Measurements from ENCODE around the gene NOX3. TPM values are rescaled to one million over a fixed set of nuclear protein-coding genes. Genes with fewer than 3 reads are reported as not detected.

Gene NOX3
- total and polyA plus RNA-seq, 2 of the 8 experiments (the other 6 are each of a cell fraction or from before 2014, with no cell fraction given) = not detected

DNA sequence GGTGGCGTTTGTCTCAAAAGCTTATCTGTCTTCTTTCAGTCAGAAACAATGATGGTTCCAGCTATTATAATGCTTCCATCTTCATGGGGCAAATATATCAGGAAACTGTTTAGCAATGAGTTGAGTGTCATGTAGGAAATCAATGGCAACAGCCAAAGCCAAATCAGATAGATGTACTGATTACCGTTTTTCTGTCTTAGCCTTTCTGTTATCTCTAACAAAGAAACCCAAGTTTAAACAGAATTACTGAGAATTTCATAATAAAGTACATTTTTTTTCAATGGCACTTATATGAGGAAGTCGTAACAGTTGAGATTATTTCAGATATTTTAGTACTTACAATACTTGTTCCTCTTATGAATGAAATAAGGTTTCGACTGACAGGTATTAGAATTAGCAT is 1.2 kb downstream of the NOX3 start:
- Histone ChIP-seq H3K27me3 (replicated peaks in 1 of 4; ENCODE audit: control insufficient read depth in 3 of 4, extremely low read depth in 1 of 4, insufficient read depth in 3 of 4, low read length in 3 of 4) (no peaks in the 10 kb centered on the region), H3K9me3 (ENCODE audit: insufficient read depth in 2 of 2, low read depth in 1 of 2, low read length in 1 of 2) (no peaks in the 10 kb centered on the region), H4K5ac (ENCODE audit: insufficient read length, low read depth, low read length) (no peak overlapping the region), H3K18ac (ENCODE audit: extremely low read depth, low read length) (no peak overlapping the region), H3K4ac (replicated peaks; ENCODE audit: insufficient read length, low read depth, low read length) (no peak overlapping the region), H2BK20ac (ENCODE audit: low read length) (no peak overlapping the region), H3K4me3 (ENCODE audit: extremely low read depth in 1 of 4, insufficient read depth in 2 of 4, low read depth in 3 of 4, low read length in 4 of 4) (no peak overlapping the region), H4K20me1 (replicated peaks in 1 of 2; ENCODE audit: control insufficient read depth in 1 of 2, insufficient read depth in 2 of 2, low read length in 2 of 2) (no peaks in the 10 kb centered on the region), H2AK5ac (ENCODE audit: low read depth, low read length) (no peak overlapping the region), H4K8ac (ENCODE audit: extremely low read depth, insufficient read depth, low read length) (no peak overlapping the region), H2BK5ac (ENCODE audit: low read depth, low read length) (no peak overlapping the region), H3K36me3 (ENCODE audit: control insufficient read depth in 2 of 4, insufficient read depth in 4 of 4, low read length in 3 of 4) (no peaks in the 10 kb centered on the region), H2BK120ac (replicated peaks; ENCODE audit: low read depth, low read length) (no peak overlapping the region), H4K91ac (replicated peaks; ENCODE audit: insufficient read length, low read length) (no peak overlapping the region), H3K9ac (replicated peaks in 1 of 4; ENCODE audit: extremely low read depth in 1 of 4, low read depth in 3 of 4, low read length in 3 of 4) (no peak overlapping the region), H3K27ac (ENCODE audit: low read depth, low read length) (no peak overlapping the region), H2BK12ac (ENCODE audit: low read depth, low read length) (no peak overlapping the region), H3K4me1 (replicated peaks in 1 of 4; ENCODE audit: control insufficient read depth in 3 of 4, insufficient read depth in 4 of 4, low read length in 3 of 4) (peaks cover 0 to 5% (median under 1%) of the 10 kb centered on the region in 4 experiments; a peak in 2 of 7 replicates), H3K79me1 (ENCODE audit: low read depth, low read length) (no peaks in the 10 kb centered on the region), H3K23ac (ENCODE audit: insufficient read length) (no peak overlapping the region), H3K79me2 (ENCODE audit: control insufficient read depth in 1 of 2, insufficient read depth in 2 of 2, low read length in 2 of 2) (no peaks in the 10 kb centered on the region), H2BK15ac (ENCODE audit: low read length) (no peak overlapping the region), H3K56ac (replicated peaks; ENCODE audit: insufficient read length, low read depth, low read length) (no peak overlapping the region), H3K23me2 (ENCODE audit: low read depth, low read length) (no peaks in the 10 kb centered on the region), H2AFZ (ENCODE audit: low read length) (no peak overlapping the region), H3K4me2 (ENCODE audit: insufficient read depth in 1 of 2, low read depth in 2 of 2, low read length in 2 of 2) (no peak overlapping the region), H3K14ac (ENCODE audit: insufficient read length) (no peak overlapping the region)
- 91% methylated on average over 4 of the region's 4 CpGs; no CpG with 5 or more reads in 1 of the 2 experiments for WGBS, 2 experiments (ENCODE audit: extremely low coverage in 1 of 2, insufficient coverage in 1 of 2, insufficient read length in 1 of 2, insufficient replicate concordance in 2 of 2, low coverage in 1 of 2, low lambda C conversion rate in 2 of 2, missing lambda C conversion rate in 1 of 2)
- FAIRE-seq = no peak
- ChIA-PET CTCF (ENCODE audit: partially characterized antibody) (no interaction called here), POLR2A (ENCODE audit: partially characterized antibody) (no interaction called here)
- TF ChIP-seq CEBPB (IDR thresholded peaks at IDR 0.05; ENCODE audit: low read depth, low read length) = no peak
- TF ChIP-seq RAD21 (IDR thresholded peaks at IDR 0.05 in 1 of 2, conservative IDR thresholded peaks at IDR 0.05 in 1 of 2; ENCODE audit: low read depth in 2 of 2, low read length in 2 of 2) = no peak
- no peak for TF ChIP-seq POU5F1 (IDR thresholded peaks at IDR 0.05; ENCODE audit: low read depth, low read length)
- TF ChIP-seq MAFK (IDR thresholded peaks at IDR 0.05; ENCODE audit: low read depth, low read length) = no peak
- TF ChIP-seq FOSL1 (IDR thresholded peaks at IDR 0.05; ENCODE audit: insufficient read depth, low read depth, low read length) = no peak
- TF ChIP-seq, protein P1, sequence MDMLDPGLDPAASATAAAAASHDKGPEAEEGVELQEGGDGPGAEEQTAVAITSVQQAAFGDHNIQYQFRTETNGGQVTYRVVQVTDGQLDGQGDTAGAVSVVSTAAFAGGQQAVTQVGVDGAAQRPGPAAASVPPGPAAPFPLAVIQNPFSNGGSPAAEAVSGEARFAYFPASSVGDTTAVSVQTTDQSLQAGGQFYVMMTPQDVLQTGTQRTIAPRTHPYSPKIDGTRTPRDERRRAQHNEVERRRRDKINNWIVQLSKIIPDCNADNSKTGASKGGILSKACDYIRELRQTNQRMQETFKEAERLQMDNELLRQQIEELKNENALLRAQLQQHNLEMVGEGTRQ (IDR thresholded peaks at IDR 0.05; ENCODE audit: low read length) = no peak
- TF ChIP-seq RFX5 (IDR thresholded peaks at IDR 0.05; ENCODE audit: borderline replicate concordance, low read depth, low read length) = no peak
- TF ChIP-seq HDAC6 (IDR thresholded peaks at IDR 0.05; ENCODE audit: low read depth, low read length) = no peak
- TF ChIP-seq NANOG (IDR thresholded peaks at IDR 0.05; ENCODE audit: insufficient read depth, low read depth, low read length, poor library complexity, severe bottlenecking) = no peak
- TF ChIP-seq JUN (IDR thresholded peaks at IDR 0.05; ENCODE audit: low read depth, low read length) = no peak
- no peak for DNase-seq (ENCODE audit: low read depth in 1 of 2, low spot score in 2 of 2)
